Vagina (tissue), 2 donors: ENCODE data around the gene DKKL1.

Experiments used
- POLR2A ChIP-seq, 2 donors: fragments of 450-650 bp; IDR thresholded peaks; one replicate each; pipeline ENCODE4 v1.6.1; 2017; ENCODE audit warnings: antibody characterized with exemption in 2 of 2, mild to moderate bottlenecking in 2 of 2, moderate library complexity in 2 of 2
- POLR2AphosphoS5 ChIP-seq, 2 donors: sonication (generic); formaldehyde crosslinking; IDR thresholded peaks; one replicate each; pipeline ENCODE4 v1.9.0; 2017; ENCODE audit warnings: antibody characterized with exemption in 2 of 2, mild to moderate bottlenecking in 2 of 2, low read depth in 1 of 2; ENCODE audit not compliant: insufficient read depth in 1 of 2
- TF ChIP-seq, protein P1 (sequence below), 3 experiments: fragments of 450-650 bp in 2 of 3; fragments of 200-600 bp in 1 of 3; sonication (generic) in 1 of 3; IDR thresholded peaks; one replicate each; pipeline ENCODE4 v1.5.1; 2017 to 2019; ENCODE audit warnings: antibody characterized with exemption in 3 of 3, mild to moderate bottlenecking in 2 of 3, moderate library complexity in 2 of 3

DNA sequence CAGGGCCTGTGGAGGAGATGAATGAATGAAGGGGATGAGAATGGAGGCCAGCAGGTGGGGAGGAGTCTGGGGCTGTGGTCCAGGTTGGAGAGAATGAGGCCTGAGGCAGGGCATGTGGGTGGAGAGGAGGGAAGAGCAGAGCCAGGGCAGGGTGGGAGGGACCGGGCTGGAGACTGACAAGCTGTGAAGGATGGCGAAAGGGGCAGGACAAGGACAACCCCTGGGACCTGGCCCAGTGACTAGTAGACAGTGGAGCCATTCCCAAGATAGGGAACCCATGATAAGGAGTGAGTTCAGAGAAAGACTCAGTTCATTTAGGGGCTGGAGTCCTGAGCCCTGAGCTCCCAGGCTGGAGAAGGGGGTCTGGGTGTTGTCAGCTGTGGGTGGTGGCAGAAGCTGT, 56.5 kb downstream of the DKKL1 start:
- TF ChIP-seq, protein P1, sequence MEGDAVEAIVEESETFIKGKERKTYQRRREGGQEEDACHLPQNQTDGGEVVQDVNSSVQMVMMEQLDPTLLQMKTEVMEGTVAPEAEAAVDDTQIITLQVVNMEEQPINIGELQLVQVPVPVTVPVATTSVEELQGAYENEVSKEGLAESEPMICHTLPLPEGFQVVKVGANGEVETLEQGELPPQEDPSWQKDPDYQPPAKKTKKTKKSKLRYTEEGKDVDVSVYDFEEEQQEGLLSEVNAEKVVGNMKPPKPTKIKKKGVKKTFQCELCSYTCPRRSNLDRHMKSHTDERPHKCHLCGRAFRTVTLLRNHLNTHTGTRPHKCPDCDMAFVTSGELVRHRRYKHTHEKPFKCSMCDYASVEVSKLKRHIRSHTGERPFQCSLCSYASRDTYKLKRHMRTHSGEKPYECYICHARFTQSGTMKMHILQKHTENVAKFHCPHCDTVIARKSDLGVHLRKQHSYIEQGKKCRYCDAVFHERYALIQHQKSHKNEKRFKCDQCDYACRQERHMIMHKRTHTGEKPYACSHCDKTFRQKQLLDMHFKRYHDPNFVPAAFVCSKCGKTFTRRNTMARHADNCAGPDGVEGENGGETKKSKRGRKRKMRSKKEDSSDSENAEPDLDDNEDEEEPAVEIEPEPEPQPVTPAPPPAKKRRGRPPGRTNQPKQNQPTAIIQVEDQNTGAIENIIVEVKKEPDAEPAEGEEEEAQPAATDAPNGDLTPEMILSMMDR (IDR thresholded peaks at IDR 0.05), result no peak
- no peak for TF ChIP-seq POLR2AphosphoS5 (IDR thresholded peaks at IDR 0.05; ENCODE audit: insufficient read depth in 1 of 2, low read depth in 1 of 2)
- no peak for TF ChIP-seq POLR2A (IDR thresholded peaks at IDR 0.05)
